K562 (cell line): Measurements from ENCODE around the gene CNGB1. TPM values are rescaled to one million over a fixed set of nuclear protein-coding genes. Genes with fewer than 3 reads are reported as not detected.

Experiments used
- BRD9 ChIP-seq: fragments of 450-650 bp; IDR thresholded peaks from 2 replicates; pipeline ENCODE4 v1.6.1; 2018; ENCODE audit warnings: low read depth; ENCODE audit not compliant: partially characterized antibody
- E2F3 ChIP-seq: fragments of 250-450 bp; sonication (Bioruptor Pico); IDR thresholded peaks from 2 replicates; pipeline ENCODE4 v1.4.0; 2020; ENCODE audit warnings: mild to moderate bottlenecking
- GTF2A2 ChIP-seq: IDR thresholded peaks from 2 replicates; pipeline ENCODE4 v1.6.1; 2016; ENCODE audit warnings: mild to moderate bottlenecking, missing genetic modification characterization, missing compliant biosample characterization
- HNRNPK ChIP-seq: fragments of 200-400 bp; formaldehyde crosslinking; IDR thresholded peaks from one replicate; pipeline ENCODE4 v1.6.1; 2018; ENCODE audit warnings: mild to moderate bottlenecking, low read depth, low read length; ENCODE audit not compliant: poor library complexity, severe bottlenecking
- IRF2 ChIP-seq: sonication (generic); formaldehyde crosslinking; IDR thresholded peaks from 2 replicates; pipeline ENCODE4 v1.8.1; 2022; ENCODE audit warnings: mild to moderate bottlenecking, missing genetic modification reagents
- JUND ChIP-seq, 2 experiments: IDR thresholded peaks; 2 replicates in 1 of 2; 3 replicates in 1 of 2; pipeline ENCODE4 v1.6.1; 2011; ENCODE audit warnings: borderline replicate concordance in 2 of 2, low read depth in 2 of 2, low read length in 2 of 2, improper control_type of control experiment in 1 of 2, missing biosample characterization in 1 of 2, missing genetic modification characterization in 1 of 2, missing genetic modification reagents in 1 of 2
- MAFK ChIP-seq: IDR thresholded peaks from 2 replicates; pipeline ENCODE4 v1.6.1; 2011; ENCODE audit warnings: low read length, improper control_type of control experiment
- MECOM ChIP-seq: fragments of 250-450 bp; sonication (Bioruptor Pico); IDR thresholded peaks from 2 replicates; pipeline ENCODE4 v1.8.0; 2022; ENCODE audit warnings: inconsistent platforms
- MTF1 ChIP-seq: fragments of 250-450 bp; sonication (Bioruptor Pico); IDR thresholded peaks from 2 replicates; pipeline ENCODE4 v1.9.0; 2021; ENCODE audit warnings: moderate library complexity, mild to moderate bottlenecking, inconsistent platforms, borderline replicate concordance
- NR2F6 ChIP-seq: fragments of 450-650 bp; formaldehyde crosslinking; IDR thresholded peaks from 2 replicates; pipeline ENCODE4 v1.4.0; 2020; ENCODE audit warnings: mild to moderate bottlenecking
- SETDB1 ChIP-seq: IDR thresholded peaks from one replicate; pipeline ENCODE4 v1.6.1; 2012; ENCODE audit warnings: low read length, control low read depth, inconsistent platforms
- STAT6 ChIP-seq: sonication (generic); formaldehyde crosslinking; IDR thresholded peaks from 2 replicates; pipeline ENCODE4 v1.8.1; 2023; ENCODE audit warnings: mild to moderate bottlenecking, missing genetic modification reagents
- ZNF140 ChIP-seq: fragments of 250-450 bp; sonication (Bioruptor Pico); IDR thresholded peaks from 2 replicates; pipeline ENCODE4 v1.8.0; 2021; ENCODE audit warnings: moderate library complexity, mild to moderate bottlenecking, inconsistent platforms
- ZNF146 ChIP-seq: IDR thresholded peaks from one replicate; pipeline ENCODE4 v1.6.1; 2018; ENCODE audit warnings: missing compliant biosample characterization; ENCODE audit not compliant: unreplicated experiment
- ZNF318 ChIP-seq, 2 experiments: fragments of 450-650 bp; IDR thresholded peaks; 2 replicates each; pipeline ENCODE4 v1.6.1; 2016; ENCODE audit warnings: mild to moderate bottlenecking in 2 of 2, borderline replicate concordance in 1 of 2, low read depth in 1 of 2, moderate library complexity in 1 of 2
- ZNF717 ChIP-seq: fragments of 250-450 bp; sonication (Bioruptor Pico); IDR thresholded peaks from 2 replicates; pipeline ENCODE4 v1.5.0; 2021
- polyA plus RNA-seq, 8 experiments: library from polyadenylated mRNA; depleted of rRNA in 4 of 8; stranded (reverse) in 5 of 8; unstranded in 3 of 8; fragments of >200 nt; fragmentation: Nextera tagmentation in 2 of 8; fragmentation: Illumina TruSeq in 1 of 8; extraction: Ambion mirVana in 2 of 8; extraction: Trizol in 1 of 8; gene quantifications; 2 replicates each; pipeline versions ENCODE4 v1.2.1 to v1.2.3, GENCODE V29; 2011 to 2014; ENCODE audit warnings: inconsistent platforms in 1 of 8, missing spikeins in 1 of 8
- total RNA-seq, 7 experiments: library from RNA; depleted of rRNA in 6 of 7; stranded (reverse); fragments of >200 nt in 6 of 7; fragmentation: Illumina TruSeq in 2 of 7; extraction: Trizol in 2 of 7; gene quantifications; 2 replicates each; pipeline versions ENCODE4 v1.2.1 to v1.2.3, GENCODE V29; 2011 to 2021; ENCODE audit warnings: low replicate concordance in 1 of 7

CNGB1 gene
- total and polyA plus RNA-seq, 9 of the 15 experiments (the other 6 are each of a cell fraction or from before 2014, with no cell fraction given): not detected

DNA sequence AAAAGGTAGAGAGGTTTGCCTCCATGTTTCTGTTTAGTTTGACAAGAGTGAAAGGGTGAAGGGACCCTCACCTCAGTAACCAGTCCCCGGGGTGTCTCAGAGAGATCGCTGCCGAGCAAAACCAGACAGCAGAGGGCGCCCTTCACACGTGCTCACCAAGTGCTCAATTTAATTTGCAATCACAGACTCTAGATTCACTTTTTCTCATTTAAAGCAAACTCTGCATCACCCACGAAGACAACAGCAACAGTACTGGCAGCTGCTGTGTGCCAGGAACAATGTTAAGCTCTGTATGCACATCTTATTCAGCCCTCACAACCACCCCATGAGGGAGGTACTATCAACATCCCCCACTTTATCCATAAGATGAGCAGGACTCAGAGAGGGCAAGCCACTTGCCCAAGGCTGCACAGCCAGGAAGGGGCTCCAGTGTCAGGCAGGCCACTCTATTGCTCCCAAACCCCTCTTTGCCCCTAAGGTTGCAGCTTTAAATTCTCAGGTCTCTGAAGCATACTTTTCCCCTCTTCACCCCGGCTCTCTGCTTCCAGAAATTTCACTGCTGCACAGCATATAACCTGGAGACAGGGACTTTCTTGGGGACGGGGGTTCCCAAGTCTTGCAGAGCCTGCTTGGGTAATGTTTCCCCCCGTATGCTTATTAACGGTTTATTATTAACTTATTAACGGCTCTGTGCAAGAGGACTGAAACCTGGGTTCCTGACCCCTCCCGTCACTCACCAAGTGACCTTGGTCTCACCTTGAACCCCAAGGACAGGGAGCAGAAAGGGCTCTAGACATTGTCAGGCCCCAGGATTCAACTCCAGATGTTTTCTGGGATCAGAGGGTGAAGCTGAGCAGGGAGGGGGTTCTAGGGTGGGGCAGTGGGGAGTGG is 70.9 kb downstream of the CNGB1 start (continued):
- no peak for TF ChIP-seq MAFK
- TF ChIP-seq SETDB1: no peak
- no peak for TF ChIP-seq ZNF318 (IDR thresholded peaks at IDR 0.05; ENCODE audit: borderline replicate concordance in 1 of 2, low read depth in 1 of 2)
- TF ChIP-seq IRF2: no peak
- no peak for TF ChIP-seq JUND (IDR thresholded peaks at IDR 0.05; ENCODE audit: borderline replicate concordance, low read depth, low read length)
- no peak for TF ChIP-seq JUND (tag; IDR thresholded peaks at IDR 0.05; ENCODE audit: borderline replicate concordance, low read depth, low read length)
- no peak for TF ChIP-seq MECOM (CRISPR knock-in tag)
- TF ChIP-seq ZNF140 (CRISPR knock-in tag): no peak
- TF ChIP-seq ZNF146 (CRISPR knock-in tag): no peak
- no peak for TF ChIP-seq GTF2A2 (tag)
- TF ChIP-seq HNRNPK: no peak
- TF ChIP-seq E2F3 (CRISPR knock-in tag): no peak
- no peak for TF ChIP-seq NR2F6 (CRISPR knock-in tag)
- no peak for TF ChIP-seq MTF1 (CRISPR knock-in tag)
- TF ChIP-seq BRD9: peak; percentile 64
- TF ChIP-seq ZNF717 (CRISPR knock-in tag): no peak
- no peak for TF ChIP-seq STAT6 (CRISPR knock-in tag)
